Measurements from ENCODE around the gene COL5A2. TPM values are rescaled to one million over a fixed set of nuclear protein-coding genes. Genes with fewer than 3 reads are reported as not detected.

Gene COL5A2
- total and polyA plus RNA-seq, 2 donors (not counting 3 experiments of a cell fraction or from before 2014, with no cell fraction given) = 47.4 to 123 TPM

GRCh38 chr2:189097934-189098333 is 81.6 kb downstream of the COL5A2 start:
- TF ChIP-seq GATA2 (IDR thresholded peaks at IDR 0.05; ENCODE audit: insufficient read depth, insufficient read length, low read depth, low read length) = no peak
- no peak for TF ChIP-seq POLR2A (IDR thresholded peaks at IDR 0.05; ENCODE audit: low read depth, low read length)
- TF ChIP-seq JUN (IDR thresholded peaks at IDR 0.05; ENCODE audit: borderline replicate concordance, insufficient read depth, insufficient read length, low read depth) = no peak
- no peak for TF ChIP-seq MAX (IDR thresholded peaks at IDR 0.05; ENCODE audit: insufficient read depth, insufficient read length)
- no peak for TF ChIP-seq EZH2 (IDR thresholded peaks at IDR 0.05; ENCODE audit: borderline replicate concordance, low read depth, low read length, severe bottlenecking)
- ChIA-PET POLR2A (no interaction called here), CTCF (interaction anchor here (2.0 kb wide), 1 partner anchor 190 kb away, joined by 11 read pairs; no protein-coding TSS in a partner anchor)
- no peaks in the 10 kb centered on the region for H4K20me1 ChIP-seq (replicated peaks; ENCODE audit: control insufficient read depth, extremely low read depth, insufficient read depth, low read length)
- H2AFZ ChIP-seq (ENCODE audit: low read depth, low read length) = no peak overlapping the region
- intact Hi-C loops (cut with micrococcal nuclease) (no loop called here), dilution Hi-C loops (cut with MboI; ENCODE audit: extremely low pct_ligation_motif_present, low sequenced_read_pairs) (no loop called here)
- no TSS peak for BruUV-seq (replicated peaks)
- no peaks in the 10 kb centered on the region for H3K27me3 ChIP-seq (ENCODE audit: control insufficient read depth in 2 of 2, insufficient read depth in 2 of 2, low read length in 2 of 2)
- peaks cover 15% of the 10 kb centered on the region for H3K4me1 ChIP-seq (ENCODE audit: control insufficient read depth, extremely low read depth, insufficient read depth, low read length)
- H3K4me3 ChIP-seq (replicated peaks in 1 of 3; ENCODE audit: insufficient read depth in 1 of 3, low read depth in 1 of 3, low read length in 3 of 3) = no peak overlapping the region
- H3K4me2 ChIP-seq (ENCODE audit: insufficient read depth, low read length) = no peak overlapping the region
- H3K27ac ChIP-seq (ENCODE audit: insufficient read depth, low read depth, low read length) = no peak overlapping the region
- H3K9ac ChIP-seq (replicated peaks; ENCODE audit: extremely low read depth, insufficient read depth, low read length) = no peak overlapping the region
- no peaks in the 10 kb centered on the region for H3K36me3 ChIP-seq (ENCODE audit: control insufficient read depth in 2 of 2, extremely low read depth in 1 of 2, insufficient read depth in 2 of 2, low read length in 2 of 2)
- no peaks in the 10 kb centered on the region for H3K9me3 ChIP-seq (replicated peaks; ENCODE audit: control insufficient read depth, insufficient read depth, low read length)
- no peaks in the 10 kb centered on the region for H3K79me2 ChIP-seq (ENCODE audit: control insufficient read depth, insufficient read depth, low read length)
- no peak for DNase-seq (ENCODE audit: low read depth, low spot score)
- FAIRE-seq = no peak
- peaks cover 3% of the 10 kb centered on the region for H3K9me1 ChIP-seq (replicated peaks; ENCODE audit: control insufficient read depth, extremely low read depth, insufficient read depth, low read length)

- Histone ChIP-seq H3K4me1 (ENCODE audit: control insufficient read depth, extremely low read depth, insufficient read depth, low read length) (peaks cover 15% of the 10 kb centered on the region), H3K36me3 (ENCODE audit: control insufficient read depth in 2 of 2, extremely low read depth in 1 of 2, insufficient read depth in 2 of 2, low read length in 2 of 2) (peaks cover 3% of the 10 kb centered on the region in 2 experiments), H3K27ac (ENCODE audit: insufficient read depth, low read depth, low read length) (peak overlapping the region; percentile 50), H3K4me2 (ENCODE audit: insufficient read depth, low read length) (peak overlapping the region; percentile 42), H3K9me1 (replicated peaks; ENCODE audit: control insufficient read depth, extremely low read depth, insufficient read depth, low read length) (no peaks in the 10 kb centered on the region), H4K20me1 (replicated peaks; ENCODE audit: control insufficient read depth, extremely low read depth, insufficient read depth, low read length) (no peaks in the 10 kb centered on the region), H3K79me2 (ENCODE audit: control insufficient read depth, insufficient read depth, low read length) (no peaks in the 10 kb centered on the region), H3K27me3 (ENCODE audit: control insufficient read depth in 2 of 2, insufficient read depth in 2 of 2, low read length in 2 of 2) (no peaks in the 10 kb centered on the region), H3K4me3 (replicated peaks in 1 of 3; ENCODE audit: insufficient read depth in 1 of 3, low read depth in 1 of 3, low read length in 3 of 3) (no peak overlapping the region), H2AFZ (ENCODE audit: low read depth, low read length) (no peak overlapping the region), H3K9ac (replicated peaks; ENCODE audit: extremely low read depth, insufficient read depth, low read length) (no peak overlapping the region), H3K9me3 (replicated peaks; ENCODE audit: control insufficient read depth, insufficient read depth, low read length) (no peaks in the 10 kb centered on the region)
- CTCF ChIA-PET = interaction anchor here (0.7 to 2.0 kb wide), 8 partner anchors 19 to 578 kb away, joined by 3 to 11 read pairs (median 3); no protein-coding TSS in a partner anchor
- intact Hi-C loops (cut with micrococcal nuclease) = no loop called here
- TF ChIP-seq EZH2 (IDR thresholded peaks at IDR 0.05; ENCODE audit: borderline replicate concordance, low read depth, low read length, severe bottlenecking) = no peak
- TF ChIP-seq POLR2AphosphoS5 (IDR thresholded peaks at IDR 0.05; ENCODE audit: insufficient read depth, low read depth, low read length) = peak; percentile 60
- TF ChIP-seq GATA2 (IDR thresholded peaks at IDR 0.05; ENCODE audit: insufficient read depth, insufficient read length, low read depth, low read length) = peak; percentile 56
- no peak for TF ChIP-seq POLR2A (IDR thresholded peaks at IDR 0.05; ENCODE audit: low read depth, low read length)
- TF ChIP-seq FOS (IDR thresholded peaks at IDR 0.05; ENCODE audit: borderline replicate concordance, insufficient read depth, low read length) = peak; percentile 51
- TF ChIP-seq CTCF (IDR thresholded peaks at IDR 0.05; ENCODE audit: extremely low read depth in 1 of 2, insufficient read depth in 1 of 2, low read depth in 1 of 2, low read length in 2 of 2) = no peak
- no peak for TF ChIP-seq MYC (IDR thresholded peaks at IDR 0.05; ENCODE audit: low read depth, low read length)
- peak; percentile 47 for TF ChIP-seq JUN (IDR thresholded peaks at IDR 0.05; ENCODE audit: borderline replicate concordance, insufficient read depth, insufficient read length, low read depth)
- no TSS peak for BruUV-seq (replicated peaks)
- POLR2A ChIA-PET = no interaction called here
- dilution Hi-C loops (cut with MboI; ENCODE audit: extremely low pct_ligation_motif_present, low sequenced_read_pairs) = no loop called here
- DNase-seq (ENCODE audit: low read depth, low spot score) (peak; percentile 61), FAIRE-seq (no peak)
Observed at GRCh38 chr2:189096769-189097447, 82.7 kb downstream of the COL5A2 start.

All from endothelial cell of umbilical vein (primary cell).